ENCODE measurements around the gene NDUFAF8.

NDUFAF8 gene

DNA sequence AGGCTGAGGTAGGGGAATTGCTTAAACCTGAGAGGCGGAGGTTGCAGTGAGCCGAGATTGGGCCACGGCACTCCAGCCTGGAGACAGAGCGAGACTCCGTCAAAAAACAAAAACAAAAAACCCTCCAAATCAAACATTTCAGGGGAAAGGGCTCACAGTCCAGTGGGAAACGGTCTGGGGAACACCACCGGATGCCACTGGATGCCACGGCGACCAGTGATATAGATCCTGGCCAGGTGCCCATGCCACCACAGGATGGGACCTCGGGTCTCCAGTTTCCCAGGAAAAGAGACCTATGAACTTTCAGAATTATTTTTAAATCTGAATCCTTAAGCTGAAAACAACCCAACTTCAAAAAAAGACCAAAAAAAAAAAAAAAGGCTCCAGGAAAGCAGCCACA is 28.7 kb upstream of the NDUFAF8 start:
- no peak for DNase-seq (ENCODE audit: extremely low read depth, low read depth)
- TF ChIP-seq, protein P1, sequence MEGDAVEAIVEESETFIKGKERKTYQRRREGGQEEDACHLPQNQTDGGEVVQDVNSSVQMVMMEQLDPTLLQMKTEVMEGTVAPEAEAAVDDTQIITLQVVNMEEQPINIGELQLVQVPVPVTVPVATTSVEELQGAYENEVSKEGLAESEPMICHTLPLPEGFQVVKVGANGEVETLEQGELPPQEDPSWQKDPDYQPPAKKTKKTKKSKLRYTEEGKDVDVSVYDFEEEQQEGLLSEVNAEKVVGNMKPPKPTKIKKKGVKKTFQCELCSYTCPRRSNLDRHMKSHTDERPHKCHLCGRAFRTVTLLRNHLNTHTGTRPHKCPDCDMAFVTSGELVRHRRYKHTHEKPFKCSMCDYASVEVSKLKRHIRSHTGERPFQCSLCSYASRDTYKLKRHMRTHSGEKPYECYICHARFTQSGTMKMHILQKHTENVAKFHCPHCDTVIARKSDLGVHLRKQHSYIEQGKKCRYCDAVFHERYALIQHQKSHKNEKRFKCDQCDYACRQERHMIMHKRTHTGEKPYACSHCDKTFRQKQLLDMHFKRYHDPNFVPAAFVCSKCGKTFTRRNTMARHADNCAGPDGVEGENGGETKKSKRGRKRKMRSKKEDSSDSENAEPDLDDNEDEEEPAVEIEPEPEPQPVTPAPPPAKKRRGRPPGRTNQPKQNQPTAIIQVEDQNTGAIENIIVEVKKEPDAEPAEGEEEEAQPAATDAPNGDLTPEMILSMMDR (IDR thresholded peaks at IDR 0.05; ENCODE audit: low read depth, low read length): no peak

DNA sequence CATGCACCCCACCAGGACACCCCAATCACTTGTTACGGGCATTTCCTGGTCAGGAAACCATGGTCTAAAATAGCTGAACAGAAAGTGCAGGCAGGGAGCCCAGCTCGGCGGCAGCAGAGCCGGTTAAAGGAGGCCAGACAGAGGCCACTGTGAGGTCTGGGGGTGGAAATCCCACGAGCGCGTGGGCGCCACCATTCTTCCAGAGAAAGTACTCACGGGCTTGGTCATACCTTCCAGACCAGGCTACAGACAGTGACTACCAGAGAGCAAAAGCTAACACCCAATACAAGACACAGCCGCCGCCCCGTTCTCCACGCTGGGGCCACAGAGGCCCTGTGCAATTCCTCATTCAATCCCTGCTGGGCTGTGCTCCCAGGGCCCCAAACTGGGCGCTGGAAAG is 28.2 kb upstream of the NDUFAF8 start:
- TF ChIP-seq, protein P1 (IDR thresholded peaks at IDR 0.05; ENCODE audit: low read depth, low read length): no peak
- no peak for DNase-seq (ENCODE audit: extremely low read depth, low read depth)

DNA sequence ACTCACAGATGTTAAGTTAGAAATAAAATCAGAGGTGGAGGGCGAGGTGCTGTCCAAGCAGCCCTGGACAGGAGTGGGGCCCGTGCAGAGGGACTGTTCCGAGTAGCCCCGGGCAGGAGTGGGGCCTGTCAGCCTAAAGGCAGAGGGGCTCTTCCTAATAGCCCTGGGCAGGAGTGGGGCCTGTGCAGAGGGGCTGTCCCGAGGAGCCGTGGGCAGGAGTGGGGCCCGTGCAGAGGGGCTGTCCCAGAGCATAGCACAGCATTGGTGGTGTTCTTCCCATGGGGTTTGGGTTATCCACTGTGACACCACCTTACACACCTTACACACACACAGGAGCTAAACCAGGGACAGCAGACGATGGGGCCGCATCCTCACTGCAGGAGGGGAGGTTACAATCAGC is 26.8 kb upstream of the NDUFAF8 start:
- TF ChIP-seq, protein P1 (IDR thresholded peaks at IDR 0.05; ENCODE audit: low read depth, low read length): no peak
- no peak for DNase-seq (ENCODE audit: extremely low read depth, low read depth)

DNA sequence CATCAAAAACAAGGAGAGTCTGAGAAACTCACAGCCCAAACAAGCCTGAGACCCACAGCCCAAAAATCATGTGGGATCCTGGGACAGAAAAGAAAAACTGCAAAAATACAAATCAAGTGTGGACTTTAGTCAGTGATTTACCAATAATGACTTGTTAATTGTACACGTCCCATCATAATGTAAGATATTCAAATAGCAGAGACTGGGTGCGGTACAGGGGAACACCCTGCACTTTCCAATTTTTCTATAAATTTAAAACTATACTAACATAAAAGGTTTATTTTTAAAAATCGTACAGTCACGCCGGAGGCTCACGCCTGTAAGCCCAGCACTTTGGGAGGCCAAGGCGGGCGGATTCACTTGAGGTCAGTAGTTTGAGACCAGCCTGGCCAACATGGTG is 25.1 kb upstream of the NDUFAF8 start:
- TF ChIP-seq, protein P1 (IDR thresholded peaks at IDR 0.05; ENCODE audit: low read depth, low read length): no peak
- DNase-seq (ENCODE audit: extremely low read depth, low read depth): no peak

DNA sequence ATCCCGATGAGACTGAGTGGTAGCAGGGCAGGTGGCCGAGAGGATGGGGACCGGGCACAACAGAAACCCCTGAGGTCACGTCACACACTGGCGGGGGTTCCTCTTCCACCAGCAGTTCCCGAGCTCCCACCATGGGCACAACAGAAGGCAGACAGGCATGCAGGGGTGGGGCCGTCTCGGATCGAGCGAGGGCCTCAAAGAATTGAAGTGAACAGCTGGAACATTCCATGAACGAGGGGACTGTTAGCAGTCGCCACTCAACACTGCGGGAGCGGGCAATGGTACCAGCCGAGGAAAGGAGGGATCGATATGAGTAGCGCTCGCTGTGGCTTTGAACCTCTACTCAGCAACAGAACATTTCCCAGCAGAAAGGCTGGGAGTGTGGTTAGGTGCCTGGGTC is 21.6 kb upstream of the NDUFAF8 start:
- no peak for DNase-seq (ENCODE audit: extremely low read depth, low read depth)
- TF ChIP-seq, protein P1 (IDR thresholded peaks at IDR 0.05; ENCODE audit: low read depth, low read length): no peak

DNA sequence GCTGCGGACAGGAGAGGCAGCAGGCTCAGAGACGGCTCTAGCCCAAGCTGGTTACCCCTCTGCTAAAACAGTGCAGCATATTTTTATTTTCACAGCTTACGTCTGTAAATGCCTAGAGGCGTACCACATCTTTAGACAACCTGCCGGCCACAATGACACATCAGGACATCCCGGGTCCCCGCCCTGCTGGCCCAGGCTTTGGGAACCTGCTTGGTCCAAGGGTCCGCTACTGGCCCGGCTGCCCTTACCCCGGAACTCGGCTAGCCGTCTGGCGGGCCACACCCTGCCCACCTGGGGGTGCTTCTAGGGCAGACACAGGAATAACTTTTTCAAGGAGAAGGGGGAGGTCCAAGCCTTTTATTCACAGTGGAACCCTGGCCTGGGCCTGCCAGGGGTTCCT is 20.7 kb upstream of the NDUFAF8 start:
- no peak for DNase-seq (ENCODE audit: extremely low read depth, low read depth)
- TF ChIP-seq, protein P1 (IDR thresholded peaks at IDR 0.05; ENCODE audit: low read depth, low read length): no peak

DNA sequence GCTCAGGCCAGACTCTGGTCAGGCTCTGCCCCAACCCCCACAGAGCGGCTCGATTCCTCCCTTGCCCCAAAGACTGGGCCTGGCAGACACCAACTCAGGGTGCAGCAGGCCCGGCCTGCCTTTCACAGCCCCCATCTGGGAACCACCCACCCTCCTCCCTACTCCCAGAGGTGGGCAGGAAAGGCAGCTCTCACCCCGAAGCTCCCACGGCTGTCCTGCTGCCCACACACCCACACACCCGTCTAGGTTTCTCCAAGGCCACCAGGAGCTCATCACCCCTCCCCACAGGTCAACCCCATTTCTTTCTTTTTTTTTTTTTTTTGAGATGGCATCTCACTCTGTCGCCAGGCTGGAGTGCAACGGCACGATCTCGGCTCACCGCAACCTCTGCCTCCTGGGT is 20.1 kb upstream of the NDUFAF8 start:
- TF ChIP-seq, protein P1 (IDR thresholded peaks at IDR 0.05; ENCODE audit: low read depth, low read length): no peak
- DNase-seq (ENCODE audit: extremely low read depth, low read depth): no peak
